CD14-positive monocyte (primary cell): Measurements from ENCODE around the gene TSHZ3. TPM values are rescaled to one million over a fixed set of nuclear protein-coding genes. Genes with fewer than 3 reads are reported as not detected.

Experiments used
- DNase-seq, 3 donors: peaks; one replicate each; pipeline ENCODE4 v3.0.0-alpha.2; 2011 to 2022
- H2AFZ ChIP-seq: 2 replicates; pipeline ENCODE4 v1.6.0; 2012; ENCODE audit warnings: mild to moderate bottlenecking, low read depth, low read length, inconsistent platforms; ENCODE audit not compliant: insufficient read depth, poor library complexity, severe bottlenecking
- H3K27ac ChIP-seq, 2 donors: 1 replicate in 1 of 2; 2 replicates in 1 of 2; pipeline ENCODE4 v1.5.1; 2012 to 2013; ENCODE audit warnings: low read length in 2 of 2, control low read depth in 1 of 2, inconsistent platforms in 1 of 2, low read depth in 1 of 2, mild to moderate bottlenecking in 1 of 2
- H3K27me3 ChIP-seq, 2 donors: one replicate each; pipeline versions ENCODE4 v1.6.0 to v1.6.1; 2011 to 2013; ENCODE audit warnings: low read length in 2 of 2; ENCODE audit not compliant: control insufficient read depth in 2 of 2, insufficient read depth in 2 of 2
- H3K36me3 ChIP-seq, 2 donors: replicated peaks in 1 of 2; 1 replicate in 1 of 2; 2 replicates in 1 of 2; pipeline versions ENCODE4 v1.5.1 to v1.6.1; 2012 to 2013; ENCODE audit warnings: low read length in 2 of 2, control low read depth in 1 of 2, inconsistent platforms in 1 of 2, mild to moderate bottlenecking in 1 of 2; ENCODE audit not compliant: insufficient read depth in 2 of 2, control insufficient read depth in 1 of 2
- H3K4me1 ChIP-seq, 2 donors: 1 replicate in 1 of 2; 2 replicates in 1 of 2; pipeline versions ENCODE4 v1.5.1 to v1.6.1; 2012 to 2013; ENCODE audit warnings: low read length in 2 of 2, control low read depth in 1 of 2, inconsistent platforms in 1 of 2, mild to moderate bottlenecking in 1 of 2, moderate library complexity in 1 of 2; ENCODE audit not compliant: insufficient read depth in 2 of 2, control insufficient read depth in 1 of 2
- H3K4me2 ChIP-seq: replicated peaks from 2 replicates; pipeline ENCODE3; 2012; ENCODE audit warnings: low read length, moderate library complexity, mild to moderate bottlenecking; ENCODE audit not compliant: poor library complexity, severe bottlenecking; ENCODE audit errors: extremely low read depth
- H3K4me3 ChIP-seq, 3 experiments: fragments of 200-600 bp in 1 of 3; sonication (generic) in 1 of 3; replicated peaks in 1 of 3; 1 replicate in 2 of 3; 2 replicates in 1 of 3; pipeline ENCODE4 v1.5.1; 2011 to 2013; ENCODE audit warnings: low read length in 3 of 3, mild to moderate bottlenecking in 3 of 3, control low read depth in 2 of 3, low read depth in 2 of 3, inconsistent platforms in 1 of 3, moderate library complexity in 1 of 3
- H3K79me2 ChIP-seq: 2 replicates; pipeline ENCODE4 v1.6.0; 2012; ENCODE audit warnings: mild to moderate bottlenecking, control low read depth, inconsistent platforms, low read length, moderate library complexity; ENCODE audit not compliant: insufficient read depth
- H3K9ac ChIP-seq: 2 replicates; pipeline ENCODE4 v1.6.0; 2017; ENCODE audit warnings: low read length, mild to moderate bottlenecking; ENCODE audit not compliant: insufficient read depth, poor library complexity, severe bottlenecking
- H3K9me3 ChIP-seq, 2 donors: replicated peaks in 1 of 2; 1 replicate in 1 of 2; 2 replicates in 1 of 2; pipeline versions ENCODE4 v1.5.1 to v1.6.1; 2012 to 2013; ENCODE audit warnings: low read length in 2 of 2, control low read depth in 1 of 2; ENCODE audit not compliant: control insufficient read depth in 1 of 2, insufficient read depth in 1 of 2
- H4K20me1 ChIP-seq: 2 replicates; pipeline ENCODE4 v1.6.0; 2012; ENCODE audit warnings: mild to moderate bottlenecking, low read length, control low read depth, moderate library complexity; ENCODE audit not compliant: insufficient read depth
- H3K27ac Mint-ChIP-seq, 7 donors: one replicate each; pipeline ENCODE4 v1.8.0; 2020; ENCODE audit warnings: mild to moderate bottlenecking in 7 of 7, mixed read lengths in 7 of 7, moderate library complexity in 6 of 7, inconsistent platforms in 2 of 7
- H3K27me3 Mint-ChIP-seq, 3 donors: one replicate each; pipeline ENCODE4 v1.8.0; 2021 to 2022; ENCODE audit warnings: low read depth in 3 of 3, mild to moderate bottlenecking in 3 of 3, mixed read lengths in 3 of 3, moderate library complexity in 3 of 3, inconsistent platforms in 1 of 3
- H3K36me3 Mint-ChIP-seq, 2 donors: one replicate each; pipeline ENCODE4 v1.8.0; 2020; ENCODE audit warnings: mixed read lengths in 2 of 2, inconsistent platforms in 1 of 2, mild to moderate bottlenecking in 1 of 2
- H3K4me1 Mint-ChIP-seq: one replicate; pipeline ENCODE4 v1.8.0; 2020; ENCODE audit warnings: mild to moderate bottlenecking, mixed read lengths
- H3K4me3 Mint-ChIP-seq, 2 donors: one replicate each; pipeline ENCODE4 v1.8.0; 2020; ENCODE audit warnings: mild to moderate bottlenecking in 2 of 2, mixed read lengths in 2 of 2, moderate library complexity in 1 of 2
- H3K9me3 Mint-ChIP-seq, 7 donors: one replicate each; pipeline ENCODE4 v1.8.0; 2020 to 2022; ENCODE audit warnings: mixed read lengths in 7 of 7, mild to moderate bottlenecking in 6 of 7, moderate library complexity in 6 of 7, inconsistent platforms in 2 of 7
- CTCF ChIP-seq: fragments of 200-600 bp; IDR thresholded peaks from one replicate; pipeline ENCODE4 v1.8.0; 2022; ENCODE audit warnings: antibody characterized with exemption, mild to moderate bottlenecking
- WGBS: methylation state at CpG from one replicate; pipeline ENCODE4 v1.1.5; 2013; ENCODE audit warnings: missing lambda C conversion rate; ENCODE audit not compliant: insufficient coverage; 5-methylcytosine and 5-hydroxymethylcytosine counted together
- intact Hi-C, 2 donors: fragments of 100-400 bp; cut with micrococcal nuclease; formaldehyde crosslinking; loops; one replicate each; pipeline versions ENCODE4 v1.15.0 to v1.15.1; 2023
- polyA plus RNA-seq, 3 donors: library from polyadenylated mRNA; depleted of rRNA in 1 of 3; unstranded in 2 of 3; stranded (reverse) in 1 of 3; fragments of 300-500 nt in 2 of 3; fragments of >200 nt in 1 of 3; fragmentation: Illumina TruSeq in 2 of 3; gene quantifications; 1 replicate in 2 of 3; 2 replicates in 1 of 3; pipeline ENCODE4 v1.2.3, GENCODE V29; 2012 to 2021

Gene TSHZ3
- polyA plus RNA-seq, 3 donors: 2.3 to 5.8 (median 3.3) TPM

- Histone ChIP-seq H3K4me1 (peaks cover 14 to 18% of the 10 kb centered on the region in 2 donors), H2AFZ (no peak overlapping the region), H3K27me3 (no peaks in the 10 kb centered on the region), H3K4me3 (no peak overlapping the region), H3K9ac (no peak overlapping the region), H3K9me3 (no peaks in the 10 kb centered on the region), H3K4me2 (no peak overlapping the region), H4K20me1 (no peaks in the 10 kb centered on the region), H3K79me2 (no peaks in the 10 kb centered on the region), H3K36me3 (no peaks in the 10 kb centered on the region), H3K27ac (no peak overlapping the region)
- peaks cover 41% of the 10 kb centered on the region for H3K4me1 Mint-ChIP-seq
- no peak overlapping the region for H3K4me3 Mint-ChIP-seq
- intact Hi-C loops: no loop called here
- no peaks in the 10 kb centered on the region for H3K36me3 Mint-ChIP-seq
- no peak for TF ChIP-seq CTCF
- peaks cover 6 to 9% (median 6%) of the 10 kb centered on the region in 3 donors for H3K27me3 Mint-ChIP-seq
- 31% methylated on average over 6 of the region's 8 CpGs for WGBS
- peaks cover 0 to 1% (median 0%) of the 10 kb centered on the region in 7 donors for H3K9me3 Mint-ChIP-seq
- H3K27ac Mint-ChIP-seq: peak overlapping the region in 6 of 7 donors; percentile 37 to 88 (median 64)
- peak; percentile 37 to 86 (median 52) for DNase-seq
These were observed 92.7 kb downstream of the TSHZ3 start for GRCh38 chr19:31256593-31256960.

- DNase-seq: no peak
- H3K36me3 Mint-ChIP-seq: no peaks in the 10 kb centered on the region
- Histone ChIP-seq H2AFZ (no peak overlapping the region), H3K27me3 (no peaks in the 10 kb centered on the region), H3K79me2 (no peaks in the 10 kb centered on the region), H3K9me3 (no peaks in the 10 kb centered on the region), H3K4me2 (no peak overlapping the region), H3K9ac (no peak overlapping the region), H3K36me3 (no peaks in the 10 kb centered on the region), H3K4me1 (peaks cover 14 to 18% of the 10 kb centered on the region in 2 donors), H4K20me1 (no peaks in the 10 kb centered on the region), H3K4me3 (no peak overlapping the region), H3K27ac (no peak overlapping the region)
- H3K4me3 Mint-ChIP-seq: no peak overlapping the region
- H3K9me3 Mint-ChIP-seq: peaks cover 0 to 1% (median 0%) of the 10 kb centered on the region in 7 donors
- H3K27ac Mint-ChIP-seq: peak overlapping the region in 4 of 7 donors; percentile 43 to 78 (median 70)
- peaks cover 35% of the 10 kb centered on the region for H3K4me1 Mint-ChIP-seq
- H3K27me3 Mint-ChIP-seq: peaks cover 6 to 9% (median 6%) of the 10 kb centered on the region in 3 donors
- WGBS: 92% methylated on average over 4 of the region's 11 CpGs
- TF ChIP-seq CTCF: no peak
- intact Hi-C loops: no loop called here
These were observed 93.2 kb downstream of the TSHZ3 start for GRCh38 chr19:31255831-31256592.
